ENCODE results near the gene FSD1L.

The FSD1L gene

GRCh38 chr9:105496826-105497225 is 49.0 kb downstream of the FSD1L start:
- Histone ChIP-seq H3K27me3 (ENCODE audit: control insufficient read depth, insufficient read depth, low read length) (no peaks in the 10 kb centered on the region), H3K9ac (ENCODE audit: low read depth, low read length) (no peak overlapping the region), H3K4me3 (ENCODE audit: low read depth, low read length) (no peak overlapping the region), H3K36me3 (ENCODE audit: control insufficient read depth, insufficient read depth, low read length) (no peaks in the 10 kb centered on the region), H3K27ac (ENCODE audit: low read depth, low read length) (no peak overlapping the region), H3K9me3 (ENCODE audit: control insufficient read depth, insufficient read depth, low read length) (no peaks in the 10 kb centered on the region; the same call in 1 of the 2 replicates), H3K4me1 (ENCODE audit: control insufficient read depth, insufficient read depth, low read length) (no peaks in the 10 kb centered on the region)

GRCh38 chr9:105497704-105498103 is 49.9 kb downstream of the FSD1L start:
- H3K9ac ChIP-seq (ENCODE audit: low read depth, low read length), result no peak overlapping the region
- no peaks in the 10 kb centered on the region; the same call in 1 of the 2 replicates for H3K9me3 ChIP-seq (ENCODE audit: control insufficient read depth, insufficient read depth, low read length)
- no peak overlapping the region for H3K4me3 ChIP-seq (ENCODE audit: low read depth, low read length)
- H3K27me3 ChIP-seq (ENCODE audit: control insufficient read depth, insufficient read depth, low read length), result no peaks in the 10 kb centered on the region
- no peaks in the 10 kb centered on the region for H3K36me3 ChIP-seq (ENCODE audit: control insufficient read depth, insufficient read depth, low read length)
- H3K27ac ChIP-seq (ENCODE audit: low read depth, low read length), result no peak overlapping the region
- no peaks in the 10 kb centered on the region for H3K4me1 ChIP-seq (ENCODE audit: control insufficient read depth, insufficient read depth, low read length)

- H3K36me3 ChIP-seq (ENCODE audit: control insufficient read depth, insufficient read depth, low read length), result no peaks in the 10 kb centered on the region
- H3K27ac ChIP-seq (ENCODE audit: low read depth, low read length), result no peak overlapping the region
- peaks cover 13% of the 10 kb centered on the region for H3K4me1 ChIP-seq (ENCODE audit: control insufficient read depth, insufficient read depth, low read length)
- H3K4me3 ChIP-seq (ENCODE audit: low read depth, low read length), result no peak overlapping the region
- no peaks in the 10 kb centered on the region for H3K27me3 ChIP-seq (ENCODE audit: control insufficient read depth, insufficient read depth, low read length)
- H3K9me3 ChIP-seq (ENCODE audit: control insufficient read depth, insufficient read depth, low read length), result no peaks in the 10 kb centered on the region; the same call in 1 of the 2 replicates
- H3K9ac ChIP-seq (ENCODE audit: low read depth, low read length), result no peak overlapping the region
These were observed 52.4 kb downstream of the FSD1L start for GRCh38 chr9:105500108-105500766.

DNA sequence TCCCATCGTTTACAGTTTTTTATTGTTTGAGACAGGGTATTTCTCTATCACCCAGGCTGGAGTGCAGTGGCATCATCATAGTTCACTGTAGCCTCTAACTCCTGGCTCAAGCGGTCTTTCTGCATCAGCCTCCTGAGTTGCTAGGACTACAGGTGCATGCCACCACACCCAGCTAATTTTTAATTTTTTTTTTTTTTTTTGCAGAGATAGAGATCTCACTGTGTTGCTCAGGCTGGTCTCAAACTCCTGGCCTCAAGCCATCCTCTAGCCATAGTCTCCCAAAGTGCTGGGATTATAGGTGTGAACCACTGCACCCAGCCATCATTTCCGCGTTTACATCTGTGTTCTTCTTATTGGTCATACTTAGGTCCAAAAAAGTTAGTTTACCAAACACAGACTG is 53.6 kb downstream of the FSD1L start:
- no peak overlapping the region for H3K27ac ChIP-seq (ENCODE audit: low read depth, low read length)
- no peak overlapping the region for H3K9ac ChIP-seq (ENCODE audit: low read depth, low read length)
- H3K4me3 ChIP-seq (ENCODE audit: low read depth, low read length), result no peak overlapping the region
- no peaks in the 10 kb centered on the region for H3K27me3 ChIP-seq (ENCODE audit: control insufficient read depth, insufficient read depth, low read length)
- 0 out of 2 replicates have a peak, but pooled peaks cover 2% of the 10 kb centered on the region for H3K36me3 ChIP-seq (ENCODE audit: control insufficient read depth, insufficient read depth, low read length)
- H3K4me1 ChIP-seq (ENCODE audit: control insufficient read depth, insufficient read depth, low read length), result peaks cover 13% of the 10 kb centered on the region
- no peaks in the 10 kb centered on the region for H3K9me3 ChIP-seq (ENCODE audit: control insufficient read depth, insufficient read depth, low read length)

- Histone ChIP-seq H3K4me1 (ENCODE audit: control insufficient read depth, insufficient read depth, low read length) (peaks cover 13% of the 10 kb centered on the region), H3K9me3 (ENCODE audit: control insufficient read depth, insufficient read depth, low read length) (no peaks in the 10 kb centered on the region), H3K27ac (ENCODE audit: low read depth, low read length) (no peak overlapping the region), H3K36me3 (ENCODE audit: control insufficient read depth, insufficient read depth, low read length) (0 out of 2 replicates have a peak, but pooled peaks cover 8% of the 10 kb centered on the region), H3K9ac (ENCODE audit: low read depth, low read length) (no peak overlapping the region), H3K27me3 (ENCODE audit: control insufficient read depth, insufficient read depth, low read length) (no peaks in the 10 kb centered on the region), H3K4me3 (ENCODE audit: low read depth, low read length) (no peak overlapping the region)
These were observed 54.4 kb downstream of the FSD1L start for GRCh38 chr9:105502276-105502675.

DNA sequence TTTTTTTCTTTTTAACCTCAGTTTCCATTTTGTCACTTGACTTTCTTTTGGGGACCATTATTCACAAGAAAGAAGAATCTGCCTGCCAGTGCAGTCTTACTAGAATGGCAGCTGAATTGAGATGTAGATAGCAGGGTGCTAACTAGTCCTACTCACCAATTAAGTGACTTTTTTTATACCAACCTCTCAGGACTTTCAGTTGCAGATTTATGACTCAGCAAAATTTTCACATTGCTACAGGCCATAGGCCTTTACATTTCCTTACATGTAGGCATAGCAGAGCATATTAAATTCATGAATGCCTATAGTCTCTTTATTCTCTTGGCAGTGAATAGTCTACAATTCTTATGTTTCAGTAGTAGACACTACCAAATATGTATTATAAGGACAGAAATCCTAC is 56.0 kb downstream of the FSD1L start:
- Histone ChIP-seq H3K27ac (ENCODE audit: low read depth, low read length) (no peak overlapping the region), H3K9ac (ENCODE audit: low read depth, low read length) (no peak overlapping the region), H3K27me3 (ENCODE audit: control insufficient read depth, insufficient read depth, low read length) (no peaks in the 10 kb centered on the region), H3K9me3 (ENCODE audit: control insufficient read depth, insufficient read depth, low read length) (no peaks in the 10 kb centered on the region), H3K4me1 (ENCODE audit: control insufficient read depth, insufficient read depth, low read length) (peaks cover 13% of the 10 kb centered on the region), H3K36me3 (ENCODE audit: control insufficient read depth, insufficient read depth, low read length) (peaks cover 14% of the 10 kb centered on the region; the same call in 1 of the 2 replicates), H3K4me3 (ENCODE audit: low read depth, low read length) (no peak overlapping the region)

DNA sequence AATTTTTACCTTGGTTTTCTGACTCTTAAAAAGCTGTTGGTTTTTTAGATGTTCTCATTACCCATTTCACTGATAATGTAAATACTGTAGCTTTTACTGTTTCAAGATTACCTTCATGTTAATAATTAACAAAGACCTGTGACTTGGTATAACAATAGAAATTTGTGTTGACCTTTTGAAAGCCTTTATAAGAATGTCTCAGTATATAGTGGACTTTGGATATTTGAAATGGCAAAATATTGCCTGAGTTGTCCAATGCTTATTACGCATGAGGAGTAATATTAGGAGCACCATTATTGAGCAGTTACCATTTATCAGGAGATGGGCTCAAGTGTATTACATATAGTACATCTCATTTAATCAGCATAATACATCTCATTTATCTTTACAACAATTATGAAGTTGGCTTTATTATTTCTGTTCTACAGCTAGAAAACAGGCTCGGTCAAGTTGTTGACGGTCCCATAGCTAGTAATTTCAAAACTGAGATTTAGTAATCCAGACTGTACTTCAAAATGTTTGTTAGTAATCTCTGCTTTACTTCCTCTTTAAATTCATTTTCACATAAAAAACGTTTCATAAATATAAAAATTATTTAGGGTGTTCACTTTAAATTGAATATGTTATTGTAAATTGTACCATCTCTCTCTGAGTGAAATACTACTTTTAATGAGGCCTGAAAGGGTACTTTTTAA is 59.4 kb downstream of the FSD1L start:
- H3K27ac ChIP-seq (ENCODE audit: low read depth, low read length), result no peak overlapping the region
- no peaks in the 10 kb centered on the region for H3K9me3 ChIP-seq (ENCODE audit: control insufficient read depth, insufficient read depth, low read length)
- H3K9ac ChIP-seq (ENCODE audit: low read depth, low read length), result no peak overlapping the region
- H3K36me3 ChIP-seq (ENCODE audit: control insufficient read depth, insufficient read depth, low read length), result peaks cover 14% of the 10 kb centered on the region; the same call in 1 of the 2 replicates
- no peaks in the 10 kb centered on the region for H3K27me3 ChIP-seq (ENCODE audit: control insufficient read depth, insufficient read depth, low read length)
- peaks cover 13% of the 10 kb centered on the region for H3K4me1 ChIP-seq (ENCODE audit: control insufficient read depth, insufficient read depth, low read length)
- H3K4me3 ChIP-seq (ENCODE audit: low read depth, low read length), result no peak overlapping the region

DNA sequence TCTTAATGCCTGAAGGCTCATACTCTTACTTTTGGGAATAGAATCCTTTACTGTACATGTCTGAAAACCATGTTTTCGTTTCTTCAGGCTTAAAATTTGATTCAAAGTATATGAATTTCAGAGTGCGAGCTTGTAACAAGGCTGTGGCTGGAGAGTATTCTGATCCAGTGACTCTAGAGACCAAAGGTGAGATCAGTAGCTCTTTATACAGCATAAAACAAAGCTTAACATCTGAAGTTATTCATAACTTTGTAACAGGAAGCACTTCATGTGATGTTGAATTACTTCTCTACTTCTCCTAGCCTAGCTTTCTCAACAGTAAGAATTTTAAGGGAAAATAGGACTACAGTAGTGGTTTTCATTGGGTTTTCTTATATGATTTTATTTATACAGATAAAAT is 60.7 kb downstream of the FSD1L start:
- Histone ChIP-seq H3K4me3 (ENCODE audit: low read depth, low read length) (no peak overlapping the region), H3K9me3 (ENCODE audit: control insufficient read depth, insufficient read depth, low read length) (no peaks in the 10 kb centered on the region), H3K4me1 (ENCODE audit: control insufficient read depth, insufficient read depth, low read length) (peaks cover 9% of the 10 kb centered on the region), H3K27ac (ENCODE audit: low read depth, low read length) (no peak overlapping the region), H3K36me3 (ENCODE audit: control insufficient read depth, insufficient read depth, low read length) (peaks cover 20% of the 10 kb centered on the region), H3K27me3 (ENCODE audit: control insufficient read depth, insufficient read depth, low read length) (no peaks in the 10 kb centered on the region), H3K9ac (ENCODE audit: low read depth, low read length) (no peak overlapping the region)

DNA sequence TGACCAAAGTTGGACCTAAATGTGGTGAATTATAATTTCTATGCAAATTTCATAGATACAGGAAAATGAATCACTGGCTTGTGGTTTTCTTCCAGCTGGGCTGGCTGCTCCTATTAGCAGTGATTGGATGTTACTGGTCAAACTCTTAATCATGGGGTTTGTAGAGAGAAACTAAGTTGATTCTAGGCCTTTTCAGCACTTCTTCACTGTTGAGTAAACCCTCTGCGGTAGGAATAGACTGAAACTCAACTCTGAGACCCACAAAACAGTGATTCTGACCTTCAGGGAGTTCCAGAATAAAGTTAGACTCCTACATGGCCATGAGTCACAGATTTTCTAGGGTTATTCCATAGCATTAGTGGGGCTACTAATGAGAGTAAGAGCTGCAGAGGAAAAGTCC is 62.2 kb downstream of the FSD1L start:
- Histone ChIP-seq H3K9me3 (ENCODE audit: control insufficient read depth, insufficient read depth, low read length) (no peaks in the 10 kb centered on the region), H3K27ac (ENCODE audit: low read depth, low read length) (no peak overlapping the region), H3K36me3 (ENCODE audit: control insufficient read depth, insufficient read depth, low read length) (peaks cover 24% of the 10 kb centered on the region), H3K9ac (ENCODE audit: low read depth, low read length) (no peak overlapping the region), H3K27me3 (ENCODE audit: control insufficient read depth, insufficient read depth, low read length) (no peaks in the 10 kb centered on the region), H3K4me1 (ENCODE audit: control insufficient read depth, insufficient read depth, low read length) (no peaks in the 10 kb centered on the region), H3K4me3 (ENCODE audit: low read depth, low read length) (no peak overlapping the region)

- Histone ChIP-seq H3K4me3 (ENCODE audit: low read depth, low read length) (no peak overlapping the region), H3K4me1 (ENCODE audit: control insufficient read depth, insufficient read depth, low read length) (no peaks in the 10 kb centered on the region), H3K27me3 (ENCODE audit: control insufficient read depth, insufficient read depth, low read length) (no peaks in the 10 kb centered on the region), H3K27ac (ENCODE audit: low read depth, low read length) (no peak overlapping the region), H3K9me3 (ENCODE audit: control insufficient read depth, insufficient read depth, low read length) (no peaks in the 10 kb centered on the region), H3K36me3 (ENCODE audit: control insufficient read depth, insufficient read depth, low read length) (peaks cover 26% of the 10 kb centered on the region), H3K9ac (ENCODE audit: low read depth, low read length) (no peak overlapping the region)
These were observed 63.6 kb downstream of the FSD1L start for GRCh38 chr9:105511446-105511845.

GRCh38 chr9:105515811-105516413 is 68.1 kb downstream of the FSD1L start:
- Histone ChIP-seq H3K4me1 (ENCODE audit: control insufficient read depth, insufficient read depth, low read length) (no peaks in the 10 kb centered on the region), H3K36me3 (ENCODE audit: control insufficient read depth, insufficient read depth, low read length) (peaks cover 14% of the 10 kb centered on the region), H3K9ac (ENCODE audit: low read depth, low read length) (no peak overlapping the region), H3K27ac (ENCODE audit: low read depth, low read length) (no peak overlapping the region), H3K27me3 (ENCODE audit: control insufficient read depth, insufficient read depth, low read length) (no peaks in the 10 kb centered on the region), H3K9me3 (ENCODE audit: control insufficient read depth, insufficient read depth, low read length) (no peaks in the 10 kb centered on the region), H3K4me3 (ENCODE audit: low read depth, low read length) (no peak overlapping the region)

Measured in HUES48 (cell line).